Effector memory CD4-positive, alpha-beta T cell (primary cell): Measurements from ENCODE around the gene USP6NL.

Experiments used
- DNase-seq, 3 donors: peaks; one replicate each; pipeline ENCODE4 v3.0.0-alpha.2; 2020
- H3K27ac ChIP-seq: 2 replicates; pipeline ENCODE4 v1.7.0; 2013; ENCODE audit warnings: mild to moderate bottlenecking, low read length, moderate library complexity; ENCODE audit not compliant: insufficient read depth, poor library complexity, severe bottlenecking
- H3K27me3 ChIP-seq: replicated peaks from 2 replicates; pipeline ENCODE4 v1.7.0; 2013; ENCODE audit warnings: mild to moderate bottlenecking, low read length; ENCODE audit not compliant: insufficient read depth, control insufficient read depth, poor library complexity, severe bottlenecking
- H3K36me3 ChIP-seq: 2 replicates; pipeline ENCODE4 v1.7.0; 2013; ENCODE audit warnings: mild to moderate bottlenecking, low read length, moderate library complexity; ENCODE audit not compliant: control insufficient read depth, insufficient read depth
- H3K4me1 ChIP-seq: 2 replicates; pipeline ENCODE4 v1.7.0; 2013; ENCODE audit warnings: low read length, mild to moderate bottlenecking; ENCODE audit not compliant: control insufficient read depth, insufficient read depth, poor library complexity, severe bottlenecking
- H3K4me3 ChIP-seq: 2 replicates; pipeline ENCODE4 v1.7.0; 2013; ENCODE audit warnings: low read length, low read depth, mild to moderate bottlenecking; ENCODE audit not compliant: insufficient read depth, poor library complexity, severe bottlenecking
- H3K9me3 ChIP-seq: 2 replicates; pipeline ENCODE4 v1.7.0; 2013; ENCODE audit warnings: mild to moderate bottlenecking, low read length, moderate library complexity; ENCODE audit not compliant: control insufficient read depth

Gene USP6NL

GRCh38 chr10:11539191-11539868 lies 72.1 kb downstream of the USP6NL start:
- DNase-seq = no peak
- H3K27me3 ChIP-seq = no peaks in the 10 kb centered on the region

DNA sequence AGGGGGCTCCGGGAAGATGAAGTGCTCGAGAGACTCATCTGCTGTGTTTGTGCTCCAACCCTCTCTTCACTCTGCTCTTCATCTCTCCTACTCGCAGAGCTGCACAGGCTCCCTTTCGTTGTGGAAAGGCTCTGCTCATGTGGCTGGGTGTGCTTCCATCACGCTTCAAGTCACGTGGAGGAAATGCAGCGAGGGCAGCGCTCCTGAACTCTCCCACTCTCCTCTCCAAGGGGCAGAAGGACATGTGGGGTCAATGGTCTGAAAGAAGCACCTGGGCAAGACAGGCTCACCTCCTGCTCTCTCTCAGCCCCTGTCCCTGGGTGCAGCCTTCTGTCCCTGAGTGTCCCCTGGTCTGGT lies 72.6 kb downstream of the USP6NL start:
- H3K4me1 ChIP-seq = no peaks in the 10 kb centered on the region
- H3K36me3 ChIP-seq = no peaks in the 10 kb centered on the region
- H3K27me3 ChIP-seq = no peaks in the 10 kb centered on the region
- DNase-seq = no peak
- no peak overlapping the region for H3K27ac ChIP-seq
- no peaks in the 10 kb centered on the region for H3K9me3 ChIP-seq
- H3K4me3 ChIP-seq = no peak overlapping the region

More at GRCh38 chr10:11539191-11539868, 72.1 kb downstream of the USP6NL start:
- Histone ChIP-seq H3K4me3 (no peak overlapping the region), H3K4me1 (no peaks in the 10 kb centered on the region), H3K36me3 (no peaks in the 10 kb centered on the region), H3K9me3 (no peaks in the 10 kb centered on the region), H3K27ac (no peak overlapping the region)

- no peak for DNase-seq
- Histone ChIP-seq H3K27me3 (no peaks in the 10 kb centered on the region), H3K36me3 (no peaks in the 10 kb centered on the region), H3K27ac (no peak overlapping the region), H3K9me3 (no peaks in the 10 kb centered on the region), H3K4me1 (no peaks in the 10 kb centered on the region), H3K4me3 (no peak overlapping the region)
Measured at GRCh38 chr10:11536228-11536627, 75.2 kb downstream of the USP6NL start.

- no peak overlapping the region for H3K4me3 ChIP-seq
- H3K27me3 ChIP-seq = no peaks in the 10 kb centered on the region
- no peaks in the 10 kb centered on the region for H3K36me3 ChIP-seq
- H3K27ac ChIP-seq = no peak overlapping the region
- H3K4me1 ChIP-seq = no peaks in the 10 kb centered on the region
- H3K9me3 ChIP-seq = no peaks in the 10 kb centered on the region
- no peak for DNase-seq
Measured at GRCh38 chr10:11535346-11535959, 76.0 kb downstream of the USP6NL start.

DNA sequence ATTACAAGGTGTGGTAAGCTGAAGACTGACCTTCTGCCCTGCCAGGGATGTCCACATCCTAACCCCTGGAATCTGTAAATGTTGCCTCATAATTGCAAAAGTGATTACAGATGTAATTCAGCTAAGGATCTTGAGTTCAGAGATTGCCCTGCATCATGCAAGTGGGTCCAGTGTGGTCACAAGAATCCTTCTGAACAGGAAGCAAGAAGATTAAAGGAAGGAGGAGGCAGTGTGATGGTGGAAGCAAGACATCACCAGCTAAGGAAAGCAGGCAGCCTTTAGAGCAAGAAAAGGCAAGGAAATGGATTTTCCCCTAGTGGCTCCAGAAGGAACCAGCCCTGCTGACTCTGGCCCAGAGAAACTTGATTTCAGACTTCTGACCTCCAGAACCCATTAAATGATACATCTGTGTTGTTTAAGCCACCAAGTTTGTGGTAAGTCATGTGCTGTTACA lies 78.1 kb downstream of the USP6NL start:
- H3K36me3 ChIP-seq = no peaks in the 10 kb centered on the region
- H3K9me3 ChIP-seq = no peaks in the 10 kb centered on the region
- H3K4me1 ChIP-seq = no peaks in the 10 kb centered on the region
- no peaks in the 10 kb centered on the region for H3K27me3 ChIP-seq
- no peak overlapping the region for H3K27ac ChIP-seq
- DNase-seq = no peak
- no peak overlapping the region for H3K4me3 ChIP-seq

- H3K36me3 ChIP-seq = no peaks in the 10 kb centered on the region
- DNase-seq = no peak
- no peak overlapping the region for H3K4me3 ChIP-seq
- H3K9me3 ChIP-seq = no peaks in the 10 kb centered on the region
- H3K4me1 ChIP-seq = no peaks in the 10 kb centered on the region
- H3K27ac ChIP-seq = no peak overlapping the region
- no peaks in the 10 kb centered on the region for H3K27me3 ChIP-seq
Measured at GRCh38 chr10:11532306-11532705, 79.1 kb downstream of the USP6NL start.

DNA sequence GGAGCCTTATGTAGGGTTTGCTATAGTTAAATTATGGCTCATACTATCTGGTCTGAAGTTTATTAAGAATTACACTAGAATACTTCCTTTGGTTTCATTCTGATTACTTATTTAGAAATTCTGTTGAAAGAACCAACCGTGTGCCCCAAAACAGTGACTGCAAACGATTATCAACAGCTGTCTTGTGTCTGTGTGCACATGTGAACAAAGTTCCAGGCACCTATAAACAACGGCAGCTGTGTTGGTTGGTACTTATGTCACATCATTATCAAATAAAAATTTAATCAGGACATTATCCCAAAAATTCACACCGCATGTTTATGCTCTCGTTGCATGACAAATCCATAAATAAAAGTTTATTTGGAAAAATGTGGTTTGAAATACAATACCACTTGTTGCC lies 80.6 kb downstream of the USP6NL start:
- no peaks in the 10 kb centered on the region for H3K4me1 ChIP-seq
- H3K27ac ChIP-seq = no peak overlapping the region
- no peaks in the 10 kb centered on the region for H3K27me3 ChIP-seq
- H3K36me3 ChIP-seq = no peaks in the 10 kb centered on the region
- no peak for DNase-seq
- H3K9me3 ChIP-seq = no peaks in the 10 kb centered on the region
- H3K4me3 ChIP-seq = no peak overlapping the region

DNA sequence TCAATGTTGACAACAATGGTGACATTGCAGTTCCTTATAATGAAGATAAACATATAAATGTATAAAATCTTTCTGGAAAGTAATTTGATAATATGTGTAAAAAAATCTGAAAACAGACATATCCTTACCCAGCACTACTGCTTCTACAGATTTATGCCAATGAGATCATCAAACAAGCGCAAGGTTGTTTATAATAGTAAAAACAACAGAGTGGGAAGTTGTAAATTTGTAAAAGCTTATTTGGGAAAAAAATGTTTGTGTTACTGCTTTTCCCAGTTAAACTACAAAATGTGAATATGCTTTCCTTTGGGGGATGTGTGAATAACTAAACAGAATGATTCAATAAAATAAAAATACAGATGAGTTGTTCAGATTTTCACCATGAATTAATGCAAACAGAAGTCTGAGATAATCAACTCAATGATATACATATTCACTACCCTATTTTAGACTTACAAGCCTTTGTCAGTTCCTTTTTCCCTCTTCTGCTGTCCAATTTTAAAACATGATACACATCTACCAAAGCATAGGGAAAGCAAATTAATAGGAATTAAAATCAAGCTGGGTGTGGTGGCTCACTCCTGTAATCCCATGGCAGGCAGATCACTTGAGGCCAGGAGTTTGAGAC lies 82.1 kb downstream of the USP6NL start:
- Histone ChIP-seq H3K27ac (no peak overlapping the region), H3K27me3 (no peaks in the 10 kb centered on the region), H3K36me3 (no peaks in the 10 kb centered on the region), H3K4me1 (no peaks in the 10 kb centered on the region), H3K4me3 (no peak overlapping the region), H3K9me3 (no peaks in the 10 kb centered on the region)
- DNase-seq = no peak

DNA sequence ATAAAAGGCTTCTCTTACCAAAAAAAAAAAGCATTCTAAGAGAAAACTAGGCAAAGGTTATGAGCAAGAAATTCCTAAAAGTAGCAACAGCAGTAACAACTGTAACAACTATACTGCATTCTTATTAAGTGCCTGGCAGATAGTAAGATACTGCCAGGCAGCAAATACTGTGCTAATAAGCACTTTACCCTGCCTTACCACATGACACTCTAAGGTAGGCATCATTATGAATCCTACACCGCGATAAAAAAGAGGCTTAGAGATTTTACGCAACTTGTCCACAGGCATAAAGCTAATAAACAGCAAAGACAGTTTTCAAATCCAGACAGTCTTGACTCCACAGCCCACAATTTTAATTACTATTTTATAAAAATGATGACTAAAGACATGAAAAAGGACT lies 83.2 kb downstream of the USP6NL start:
- Histone ChIP-seq H3K4me1 (no peaks in the 10 kb centered on the region), H3K36me3 (no peaks in the 10 kb centered on the region), H3K27ac (no peak overlapping the region), H3K9me3 (no peaks in the 10 kb centered on the region), H3K4me3 (no peak overlapping the region), H3K27me3 (no peaks in the 10 kb centered on the region)
- no peak for DNase-seq

DNA sequence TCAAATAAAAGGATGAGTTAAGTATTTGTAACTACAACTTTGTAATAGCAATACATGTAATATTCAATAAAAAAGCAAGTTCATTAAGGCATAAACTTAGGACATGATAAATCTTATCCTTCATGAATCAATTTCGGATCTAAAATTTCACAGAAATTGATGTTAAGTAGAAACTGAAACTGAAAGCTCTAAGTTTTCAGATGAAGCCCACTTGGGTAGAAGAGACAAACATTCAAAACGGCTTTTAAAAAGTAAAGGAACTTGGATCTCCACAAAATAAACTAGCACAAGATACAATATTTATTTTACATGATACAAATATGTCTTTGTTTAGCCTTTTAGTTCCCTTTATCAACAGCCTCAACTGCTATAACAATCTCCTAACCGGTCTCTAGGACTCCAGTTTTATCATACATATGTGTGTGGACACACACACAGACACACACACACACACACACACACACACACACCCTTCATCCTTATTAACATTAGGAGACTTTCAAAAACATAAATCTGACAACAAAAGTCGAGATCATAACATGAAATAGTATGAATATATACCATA lies 83.7 kb downstream of the USP6NL start:
- H3K27me3 ChIP-seq = no peaks in the 10 kb centered on the region
- H3K4me3 ChIP-seq = no peak overlapping the region
- H3K27ac ChIP-seq = no peak overlapping the region
- H3K4me1 ChIP-seq = no peaks in the 10 kb centered on the region
- no peaks in the 10 kb centered on the region for H3K9me3 ChIP-seq
- no peak for DNase-seq
- no peaks in the 10 kb centered on the region for H3K36me3 ChIP-seq
